Measurements from ENCODE around the gene ANKS3.

DNA sequence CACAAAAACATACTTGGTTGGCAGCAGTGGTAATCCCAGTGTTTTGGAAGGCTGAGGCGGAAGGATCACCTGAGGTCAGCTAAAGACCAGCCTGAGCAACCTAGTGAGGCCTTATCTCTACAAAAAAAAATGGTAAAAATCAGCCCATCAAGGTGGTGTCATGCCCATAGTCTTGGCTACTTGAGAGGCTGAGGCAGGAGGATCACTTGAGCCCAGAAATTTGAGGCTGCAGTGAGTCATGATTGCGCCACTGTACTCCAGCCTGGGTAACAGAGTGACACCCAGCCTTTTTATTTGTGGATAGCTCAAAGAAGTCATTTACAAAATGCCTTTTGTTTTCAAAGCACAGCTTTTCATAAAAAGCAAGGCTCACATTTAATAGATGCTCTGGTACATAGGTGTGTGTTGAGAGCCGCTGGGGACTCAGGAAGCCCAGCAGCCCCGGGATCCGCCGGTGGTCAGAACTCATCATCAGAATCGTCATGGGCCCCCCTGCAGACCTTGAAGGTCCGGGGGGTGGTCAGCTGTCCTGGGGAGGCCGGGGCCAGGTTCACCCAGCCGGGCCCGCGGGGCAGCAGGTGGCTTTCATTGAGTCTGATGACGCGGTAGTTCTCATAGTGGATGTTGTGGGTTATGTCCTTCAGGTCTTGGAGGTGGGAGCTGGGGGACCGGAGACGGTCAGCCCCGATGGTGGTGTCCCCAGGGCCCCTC, 43.4 kb upstream of the ANKS3 start:
- TF ChIP-seq POLR2A (IDR thresholded peaks at IDR 0.05) (no peak), EP300 (IDR thresholded peaks at IDR 0.05) (no peak)
- TF ChIP-seq, protein P1, sequence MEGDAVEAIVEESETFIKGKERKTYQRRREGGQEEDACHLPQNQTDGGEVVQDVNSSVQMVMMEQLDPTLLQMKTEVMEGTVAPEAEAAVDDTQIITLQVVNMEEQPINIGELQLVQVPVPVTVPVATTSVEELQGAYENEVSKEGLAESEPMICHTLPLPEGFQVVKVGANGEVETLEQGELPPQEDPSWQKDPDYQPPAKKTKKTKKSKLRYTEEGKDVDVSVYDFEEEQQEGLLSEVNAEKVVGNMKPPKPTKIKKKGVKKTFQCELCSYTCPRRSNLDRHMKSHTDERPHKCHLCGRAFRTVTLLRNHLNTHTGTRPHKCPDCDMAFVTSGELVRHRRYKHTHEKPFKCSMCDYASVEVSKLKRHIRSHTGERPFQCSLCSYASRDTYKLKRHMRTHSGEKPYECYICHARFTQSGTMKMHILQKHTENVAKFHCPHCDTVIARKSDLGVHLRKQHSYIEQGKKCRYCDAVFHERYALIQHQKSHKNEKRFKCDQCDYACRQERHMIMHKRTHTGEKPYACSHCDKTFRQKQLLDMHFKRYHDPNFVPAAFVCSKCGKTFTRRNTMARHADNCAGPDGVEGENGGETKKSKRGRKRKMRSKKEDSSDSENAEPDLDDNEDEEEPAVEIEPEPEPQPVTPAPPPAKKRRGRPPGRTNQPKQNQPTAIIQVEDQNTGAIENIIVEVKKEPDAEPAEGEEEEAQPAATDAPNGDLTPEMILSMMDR (IDR thresholded peaks at IDR 0.05), result no peak
